Activated T-cell treated with anti-CD3 and anti-CD28 coated beads for 48 hours (primary cell): ENCODE results near the gene ANKLE1.
"Not testable (repeated sequence)": the region's sequence is repeated elsewhere in the genome, so short reads cannot be mapped to it uniquely, and the experiment has no call there.

Experiments used
- DNase-seq: peaks from one replicate; pipeline ENCODE4 v3.0.0-alpha.2; 2020; ENCODE audit warnings: low read depth

ANKLE1 gene

GRCh38 chr19:17282488-17283125 lies 906 bp downstream of the ANKLE1 start:
- DNase-seq: peak; percentile 79

- no peak for DNase-seq
Observed at GRCh38 chr19:17283504-17283996, 1.8 kb downstream of the ANKLE1 start.

- DNase-seq: no peak
Observed at GRCh38 chr19:17285415-17286135, 3.9 kb downstream of the ANKLE1 start.

- DNase-seq: no peak
Observed at GRCh38 chr19:17286263-17286662, 4.6 kb downstream of the ANKLE1 start.

- DNase-seq: no peak
Observed at GRCh38 chr19:17286752-17287151, 5.1 kb downstream of the ANKLE1 start.

- peak; percentile 68 for DNase-seq
Observed at GRCh38 chr19:17289489-17289888, 7.8 kb downstream of the ANKLE1 start.

GRCh38 chr19:17292301-17293074 lies 10.8 kb downstream of the ANKLE1 start:
- peak; percentile 83 for DNase-seq

GRCh38 chr19:17293605-17294004 lies 11.9 kb downstream of the ANKLE1 start:
- DNase-seq: no peak

GRCh38 chr19:17294051-17294891 lies 12.6 kb downstream of the ANKLE1 start:
- peak; percentile 66 for DNase-seq

GRCh38 chr19:17295551-17295950 lies 13.8 kb downstream of the ANKLE1 start:
- not testable (repeated sequence) for DNase-seq

- no peak for DNase-seq
Observed at GRCh38 chr19:17296273-17296672, 14.6 kb downstream of the ANKLE1 start.

- no peak for DNase-seq
Observed at GRCh38 chr19:17296976-17297375, 15.3 kb downstream of the ANKLE1 start.

GRCh38 chr19:17300992-17301619 lies 19.4 kb downstream of the ANKLE1 start:
- no peak for DNase-seq

- no peak for DNase-seq
Observed at GRCh38 chr19:17302391-17303166, 20.9 kb downstream of the ANKLE1 start.

- DNase-seq: peak; percentile 92
Observed at GRCh38 chr19:17303167-17303939, 21.7 kb downstream of the ANKLE1 start, which contains the start of gene ABHD8. Gene ABHD8 (minus strand): TSS chr19:17303425. CDS start chr19:17301616, 1,809 bp downstream.

GRCh38 chr19:17303940-17304267 lies 22.2 kb downstream of the ANKLE1 start:
- DNase-seq: no peak

GRCh38 chr19:17304386-17305215 lies 22.9 kb downstream of the ANKLE1 start:
- DNase-seq: no peak

- no peak for DNase-seq
Observed at GRCh38 chr19:17305216-17305516, 23.5 kb downstream of the ANKLE1 start.
